Loucy (cell line): ENCODE results near the gene TMEM273.

Experiments used
- H2AFZ ChIP-seq: fragments of 200-600 bp; sonication (generic); 2 replicates; pipeline ENCODE4 v1.6.0; 2016; ENCODE audit warnings: antibody characterized with exemption, mild to moderate bottlenecking, low read length, moderate library complexity
- H3F3A ChIP-seq: fragments of 200-600 bp; 2 replicates; pipeline ENCODE4 v1.6.0; 2016; ENCODE audit warnings: antibody characterized with exemption, low read depth, mild to moderate bottlenecking
- H3K27me3 ChIP-seq: fragments of 200-600 bp; sonication (generic); 2 replicates; pipeline ENCODE4 v1.6.1; 2014; ENCODE audit warnings: low read length, mild to moderate bottlenecking; ENCODE audit not compliant: insufficient read depth, poor library complexity, severe bottlenecking
- H3K36me3 ChIP-seq: fragments of 200-600 bp; sonication (generic); 2 replicates; pipeline ENCODE4 v1.6.1; 2016; ENCODE audit warnings: low read length; ENCODE audit not compliant: insufficient read depth
- H3K4me1 ChIP-seq: fragments of 200-600 bp; sonication (generic); 2 replicates; pipeline ENCODE4 v1.5.1; 2014; ENCODE audit warnings: low read length, mild to moderate bottlenecking; ENCODE audit not compliant: insufficient read depth, poor library complexity, severe bottlenecking
- H3K4me2 ChIP-seq: fragments of 200-600 bp; sonication (generic); 2 replicates; pipeline ENCODE4 v1.6.0; 2014; ENCODE audit warnings: antibody characterized with exemption, low read length, low read depth, mild to moderate bottlenecking; ENCODE audit not compliant: poor library complexity, severe bottlenecking
- H3K4me3 ChIP-seq: fragments of 200-600 bp; sonication (generic); 2 replicates; pipeline ENCODE4 v1.5.1; 2014; ENCODE audit warnings: low read length, mild to moderate bottlenecking, mixed read lengths; ENCODE audit not compliant: poor library complexity, severe bottlenecking
- H3K79me2 ChIP-seq: fragments of 200-600 bp; sonication (generic); 2 replicates; pipeline ENCODE4 v1.6.1; 2014; ENCODE audit warnings: low read length; ENCODE audit not compliant: insufficient read depth
- H3K9ac ChIP-seq: fragments of 200-600 bp; sonication (generic); 2 replicates; pipeline ENCODE4 v1.6.0; 2014; ENCODE audit warnings: mild to moderate bottlenecking, low read depth, low read length, moderate library complexity; ENCODE audit not compliant: poor library complexity, severe bottlenecking
- H3K9me2 ChIP-seq: fragments of 200-600 bp; sonication (generic); replicated peaks from 2 replicates; pipeline ENCODE4 v1.6.1; 2016; ENCODE audit warnings: low read depth, low read length, mixed read lengths
- H3K9me3 ChIP-seq: fragments of 200-600 bp; sonication (generic); 2 replicates; pipeline ENCODE4 v1.6.1; 2014; ENCODE audit warnings: mild to moderate bottlenecking, antibody characterized with exemption, low read length, low read depth; ENCODE audit not compliant: insufficient read depth
- H4K20me1 ChIP-seq: fragments of 200-600 bp; sonication (generic); 2 replicates; pipeline ENCODE4 v1.6.0; 2014; ENCODE audit warnings: antibody characterized with exemption, low read length, mild to moderate bottlenecking; ENCODE audit not compliant: insufficient read depth, poor library complexity, severe bottlenecking
- CTCF ChIP-seq: fragments of 200-600 bp; sonication (generic); conservative IDR thresholded peaks from 2 replicates; pipeline ENCODE4 v1.5.1; 2014; ENCODE audit warnings: mild to moderate bottlenecking, antibody characterized with exemption, low read length
- EZH2phosphoT487 ChIP-seq: fragments of 200-600 bp; IDR thresholded peaks from 2 replicates; pipeline ENCODE4 v1.6.1; 2018; ENCODE audit warnings: antibody characterized with exemption, mild to moderate bottlenecking, moderate library complexity, borderline replicate concordance

The TMEM273 gene

DNA sequence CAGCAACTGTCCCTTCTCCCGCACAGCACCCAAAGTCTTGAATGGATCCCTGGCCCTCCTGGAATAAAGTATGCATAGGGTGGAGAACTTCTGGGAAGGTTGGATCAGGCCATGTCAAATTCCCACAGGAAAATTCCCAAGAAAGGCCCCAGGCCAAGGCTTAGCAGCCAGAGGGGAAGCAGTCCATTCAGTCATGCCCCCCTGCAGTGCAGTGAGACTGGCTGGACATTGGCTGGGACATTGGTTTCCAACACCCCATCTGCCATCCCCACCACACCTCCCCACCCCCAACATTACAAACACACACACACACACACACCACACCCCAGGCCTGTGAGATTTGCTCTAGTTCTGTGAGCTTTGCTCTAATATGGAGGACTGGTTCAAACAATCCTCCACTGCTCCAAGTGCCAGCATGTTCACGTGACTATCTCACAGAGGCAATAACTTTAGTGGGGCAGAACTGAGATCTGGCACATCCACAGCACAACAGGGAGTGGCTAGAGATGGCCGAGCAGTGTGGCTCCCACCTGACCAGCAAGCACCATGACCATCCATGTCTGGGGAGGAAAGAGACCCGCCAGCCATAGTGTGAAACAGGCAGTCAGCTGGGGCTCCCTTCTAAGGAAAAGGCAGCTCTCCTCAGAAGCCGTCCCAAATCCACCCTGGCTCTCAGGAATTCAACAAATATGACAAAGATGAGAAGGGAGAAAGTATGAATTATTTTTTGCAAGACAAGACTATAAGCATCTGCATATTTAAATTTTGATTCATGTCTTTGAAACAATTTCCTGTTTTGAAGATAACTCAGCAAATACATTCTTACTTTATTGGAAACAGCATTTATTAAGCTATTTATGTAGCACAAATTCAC is 47.6 kb downstream of the TMEM273 start:
- H3K4me3 ChIP-seq, result no peak overlapping the region

GRCh38 chr10:49139846-49140195 is 48.4 kb downstream of the TMEM273 start:
- H3K36me3 ChIP-seq, result no peaks in the 10 kb centered on the region
- no peaks in the 10 kb centered on the region for H3K4me1 ChIP-seq
- no peak overlapping the region for H3K4me3 ChIP-seq
- no peak overlapping the region for H3K4me2 ChIP-seq
- no peak overlapping the region for H2AFZ ChIP-seq
- no peaks in the 10 kb centered on the region for H3F3A ChIP-seq
- H3K9ac ChIP-seq, result no peak overlapping the region
- H3K9me2 ChIP-seq, result no peaks in the 10 kb centered on the region
- no peak for TF ChIP-seq CTCF
- no peak for TF ChIP-seq EZH2phosphoT487
- H3K27me3 ChIP-seq, result no peaks in the 10 kb centered on the region
- no peaks in the 10 kb centered on the region; the same call in 1 of the 2 replicates for H3K9me3 ChIP-seq
- H4K20me1 ChIP-seq, result no peaks in the 10 kb centered on the region
- H3K79me2 ChIP-seq, result no peaks in the 10 kb centered on the region

More for the DNA sequence above, 47.6 kb downstream of the TMEM273 start:
- TF ChIP-seq CTCF (no peak), EZH2phosphoT487 (no peak)
- no peak overlapping the region for H3K9ac ChIP-seq
- H2AFZ ChIP-seq, result no peak overlapping the region
- no peaks in the 10 kb centered on the region for H3K27me3 ChIP-seq
- H3K4me2 ChIP-seq, result no peak overlapping the region
- H3K9me3 ChIP-seq, result no peaks in the 10 kb centered on the region; the same call in 1 of the 2 replicates
- H4K20me1 ChIP-seq, result no peaks in the 10 kb centered on the region
- H3K4me1 ChIP-seq, result no peaks in the 10 kb centered on the region
- H3K79me2 ChIP-seq, result no peaks in the 10 kb centered on the region
- no peaks in the 10 kb centered on the region for H3F3A ChIP-seq
- no peaks in the 10 kb centered on the region for H3K36me3 ChIP-seq
- H3K9me2 ChIP-seq, result no peaks in the 10 kb centered on the region

- Histone ChIP-seq H3K9me2 (no peaks in the 10 kb centered on the region), H3F3A (no peaks in the 10 kb centered on the region), H3K36me3 (no peaks in the 10 kb centered on the region), H4K20me1 (no peaks in the 10 kb centered on the region), H3K9me3 (no peaks in the 10 kb centered on the region; the same call in 1 of the 2 replicates), H2AFZ (no peak overlapping the region), H3K79me2 (no peaks in the 10 kb centered on the region), H3K27me3 (no peaks in the 10 kb centered on the region), H3K4me1 (no peaks in the 10 kb centered on the region), H3K9ac (no peak overlapping the region), H3K4me2 (no peak overlapping the region), H3K4me3 (no peak overlapping the region)
- no peak for TF ChIP-seq CTCF
- TF ChIP-seq EZH2phosphoT487, result no peak
Measured at GRCh38 chr10:49139028-49139845, 49.0 kb downstream of the TMEM273 start.
